ENCODE data around the gene DHRSX.
"Not testable (repeated sequence)": the region's sequence is repeated elsewhere in the genome, so short reads cannot be mapped to it uniquely, and the experiment has no call there.

DHRSX gene

DNA sequence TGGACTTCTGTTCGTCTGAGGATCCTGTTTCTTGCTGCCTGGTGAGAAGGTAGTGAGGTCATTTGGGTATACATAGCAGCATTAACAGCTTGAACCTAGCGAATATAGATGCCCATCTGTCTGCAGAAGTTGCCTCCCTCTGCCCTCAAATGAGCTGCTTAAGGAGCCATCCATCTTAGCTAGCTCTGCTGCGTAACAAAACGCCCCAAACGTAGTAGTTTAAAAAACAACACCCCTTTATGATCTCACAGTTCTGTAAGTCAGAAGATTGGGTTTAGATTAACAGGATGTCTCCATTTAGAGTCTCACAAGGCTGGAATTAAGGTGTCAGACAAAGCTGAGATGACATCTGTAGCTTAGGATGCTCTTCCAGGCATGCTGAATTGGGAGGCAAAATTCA, 185.3 kb downstream of the DHRSX start:
- no peak for DNase-seq (ENCODE audit: low spot score)

DNA sequence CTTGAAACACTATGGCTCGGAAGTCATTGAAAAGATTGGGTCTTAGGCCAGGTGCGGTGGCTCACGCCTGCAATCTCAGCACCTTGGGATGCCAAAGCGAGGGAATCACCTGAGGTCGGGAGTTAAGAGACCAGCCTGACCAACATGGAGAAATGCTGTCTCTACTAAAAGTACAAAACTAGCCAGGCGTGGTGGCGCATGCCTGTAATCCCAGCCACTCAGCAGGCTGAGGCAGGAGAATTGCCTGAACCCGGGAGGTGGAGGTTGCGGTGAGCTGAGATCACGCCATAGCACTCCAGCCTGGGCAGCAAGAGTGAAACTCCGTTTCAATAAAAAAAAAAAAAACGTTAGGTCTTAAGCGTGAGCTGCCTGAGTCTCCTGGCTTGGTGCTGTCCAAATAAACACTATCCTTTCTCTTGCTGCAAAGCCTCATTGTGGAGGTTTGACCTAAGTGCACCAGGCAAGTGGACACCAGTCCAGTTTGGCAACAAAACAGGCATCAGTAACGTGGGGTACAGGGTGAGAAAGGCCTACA, 185.9 kb downstream of the DHRSX start:
- DNase-seq (ENCODE audit: low spot score) = no peak

DNA sequence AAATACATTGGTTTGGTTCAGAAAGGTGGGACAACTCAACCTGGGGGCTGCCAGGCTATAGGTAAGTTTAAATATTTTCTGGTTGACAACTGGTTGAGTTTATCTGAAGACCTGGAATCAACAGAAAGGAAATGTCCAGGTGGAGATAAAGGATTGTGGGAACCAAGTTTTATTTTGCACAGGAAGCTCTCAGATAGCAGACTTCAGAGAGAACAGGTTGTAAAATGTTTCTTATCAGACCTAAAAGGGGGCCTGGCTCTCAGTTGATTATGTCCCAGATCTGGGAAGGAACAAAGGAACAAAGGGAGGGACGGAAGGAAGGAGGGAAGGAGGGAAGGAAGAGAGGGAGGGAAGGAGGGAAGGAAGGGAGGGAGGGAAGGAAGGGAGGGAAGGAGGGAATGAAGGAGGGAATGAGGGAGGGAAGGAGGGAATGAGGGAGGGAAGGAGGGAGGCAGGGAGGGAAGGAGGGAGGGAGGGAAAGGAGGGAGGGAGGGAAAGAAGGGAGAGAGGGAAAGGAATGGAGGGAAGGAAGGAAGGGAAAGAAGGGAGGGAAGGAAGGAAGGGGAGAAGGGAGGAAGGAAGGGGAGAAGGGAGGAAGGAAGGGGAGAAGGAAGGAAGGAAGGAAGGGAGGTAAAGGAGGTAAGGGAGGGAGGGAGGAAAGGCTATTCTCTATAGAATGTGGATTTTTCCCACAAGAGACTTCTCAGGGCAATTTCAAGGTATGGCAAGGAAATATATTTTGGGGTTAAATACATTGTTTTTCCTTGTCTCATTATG, 186.7 kb downstream of the DHRSX start:
- DNase-seq (ENCODE audit: low spot score) = no peak

- not testable (repeated sequence) for DNase-seq (ENCODE audit: low spot score)
Observed at GRCh38 chrX:2312061-2312591, 188.7 kb downstream of the DHRSX start.

DNA sequence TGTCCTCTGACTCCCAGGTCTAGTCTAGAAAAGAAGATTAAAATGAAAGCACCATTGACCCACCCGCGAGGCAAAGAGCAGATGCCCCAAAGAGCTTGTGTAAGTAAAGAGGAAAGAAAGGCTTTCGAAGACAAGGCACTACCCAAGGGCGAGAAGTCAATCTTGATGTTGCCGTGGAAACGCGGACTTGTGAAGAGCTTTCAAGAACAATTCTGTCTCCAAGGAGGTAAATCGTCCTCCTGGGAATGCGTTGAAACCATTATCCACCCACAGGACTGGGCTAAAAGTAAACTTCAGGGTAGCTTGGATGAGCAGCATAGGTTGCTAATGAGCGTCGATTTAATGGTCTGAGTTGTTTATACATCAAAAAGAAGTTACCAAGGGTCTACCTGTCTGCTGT, 189.3 kb downstream of the DHRSX start:
- DNase-seq (ENCODE audit: low spot score) = peak; percentile 85

DNA sequence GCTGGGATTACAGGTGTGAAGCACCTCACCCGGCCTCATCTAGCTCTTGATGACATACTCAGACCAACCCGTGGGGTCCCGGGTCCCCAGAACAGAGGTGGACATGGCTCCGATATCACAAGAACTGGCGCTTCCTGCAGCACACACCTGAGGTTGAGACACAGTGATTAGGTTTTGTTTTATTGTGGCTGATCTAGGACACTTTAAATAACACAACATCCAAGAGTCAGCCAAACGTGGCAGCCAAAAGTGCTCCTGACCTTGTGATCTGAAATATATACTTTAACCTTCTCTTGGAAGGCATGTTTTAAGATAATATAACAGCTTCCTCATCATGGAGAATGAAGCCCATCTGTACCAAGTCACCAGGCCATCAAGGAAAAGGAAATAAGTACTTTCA, 198.9 kb downstream of the DHRSX start:
- no peak for DNase-seq (ENCODE audit: low spot score)

DNA sequence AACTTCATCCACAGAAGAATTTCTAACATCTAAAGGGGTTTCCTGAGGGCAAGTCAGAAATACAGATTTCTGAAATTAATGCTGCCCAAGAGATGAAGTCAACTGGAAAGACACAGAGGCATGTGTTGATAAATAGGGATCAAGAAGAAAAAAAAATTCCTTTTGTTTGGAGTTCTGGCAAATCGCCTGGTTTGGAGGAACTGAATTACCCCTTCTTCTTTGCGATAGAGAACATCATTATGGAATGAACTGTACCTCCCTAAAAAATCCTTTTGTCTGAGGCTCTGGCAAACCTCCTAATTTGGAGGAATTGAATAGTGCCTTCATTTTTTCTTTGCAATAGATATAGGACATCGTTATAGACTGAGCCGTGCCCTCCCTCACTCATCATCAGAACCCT, 200.9 kb downstream of the DHRSX start:
- no peak for DNase-seq (ENCODE audit: low spot score)

DNA sequence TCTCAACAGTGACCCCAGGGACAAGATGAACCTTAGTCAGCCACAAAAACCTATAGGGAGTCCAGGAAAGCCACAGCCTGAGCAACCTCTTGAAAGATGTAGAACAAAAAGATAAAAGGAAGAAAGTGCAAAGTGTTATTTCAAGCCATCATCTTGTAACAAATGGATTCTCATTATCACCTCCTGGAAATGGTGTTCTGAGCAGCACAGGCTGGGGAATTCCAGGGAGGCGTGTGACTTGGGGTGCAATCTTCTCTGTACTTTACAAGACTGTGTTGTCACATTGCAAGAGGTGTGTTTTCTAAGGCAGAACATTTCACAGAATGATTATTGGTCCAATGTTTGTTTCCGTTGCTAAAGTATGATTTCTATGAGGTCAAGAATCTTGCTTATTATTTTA, 214.0 kb downstream of the DHRSX start:
- no peak for DNase-seq (ENCODE audit: low spot score)

DNA sequence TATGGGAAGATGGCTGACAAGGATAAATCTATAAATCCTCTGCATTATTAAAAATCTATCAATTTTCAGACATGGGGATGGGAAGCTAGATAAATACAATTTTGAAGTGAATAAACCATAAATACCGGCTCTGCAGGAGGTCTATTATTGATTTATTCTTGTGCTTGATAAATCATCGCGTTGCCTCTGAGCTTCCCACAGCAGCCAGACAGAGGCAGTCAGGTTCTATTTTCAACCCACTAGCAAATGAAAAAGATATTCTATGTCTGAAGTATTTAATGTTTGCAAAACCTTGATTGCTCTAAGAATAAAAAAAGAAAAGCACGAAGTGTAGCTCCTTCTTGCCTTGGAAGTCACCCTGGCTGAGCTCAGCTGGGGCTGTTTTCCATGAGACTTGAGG, 216.2 kb downstream of the DHRSX start:
- no peak for DNase-seq (ENCODE audit: low spot score)

GRCh38 chrX:2284133-2284532, 216.6 kb downstream of the DHRSX start:
- DNase-seq (ENCODE audit: low spot score) = no peak

DNA sequence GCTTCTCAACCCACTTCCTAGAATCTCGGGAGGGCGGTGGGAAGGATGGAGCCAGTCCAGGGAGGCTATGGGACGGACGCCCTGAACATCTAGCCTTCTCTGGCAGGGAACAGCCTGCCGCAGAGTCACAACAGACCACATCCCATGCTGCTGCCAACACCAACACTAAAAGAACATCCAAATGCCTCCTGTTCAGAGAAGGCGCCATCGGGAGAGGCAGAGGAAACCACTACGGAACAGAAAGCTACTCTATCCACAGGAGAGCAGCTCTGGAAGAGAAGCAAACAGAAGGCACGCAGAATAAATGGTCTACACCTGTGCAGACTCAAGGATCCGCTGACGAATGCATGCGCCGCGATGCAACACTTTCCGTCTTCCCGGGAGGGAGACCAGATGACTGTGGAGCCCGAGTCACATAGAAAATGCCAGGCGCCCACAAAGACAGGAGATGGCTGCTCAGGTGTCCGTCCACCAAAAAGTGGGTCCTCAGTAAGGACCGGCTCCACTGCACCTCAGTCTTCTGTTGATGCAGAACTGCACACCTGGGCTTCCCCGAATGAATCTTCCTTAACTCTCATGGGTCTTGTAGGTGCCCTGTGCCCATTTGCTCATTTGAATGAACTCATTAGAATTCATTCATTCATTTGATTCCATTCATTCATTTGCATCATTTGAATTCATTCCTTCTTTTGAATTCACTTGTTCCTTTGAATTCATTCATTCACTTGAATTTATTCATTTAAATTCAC, 217.5 kb downstream of the DHRSX start:
- no peak for DNase-seq (ENCODE audit: low spot score)

DNA sequence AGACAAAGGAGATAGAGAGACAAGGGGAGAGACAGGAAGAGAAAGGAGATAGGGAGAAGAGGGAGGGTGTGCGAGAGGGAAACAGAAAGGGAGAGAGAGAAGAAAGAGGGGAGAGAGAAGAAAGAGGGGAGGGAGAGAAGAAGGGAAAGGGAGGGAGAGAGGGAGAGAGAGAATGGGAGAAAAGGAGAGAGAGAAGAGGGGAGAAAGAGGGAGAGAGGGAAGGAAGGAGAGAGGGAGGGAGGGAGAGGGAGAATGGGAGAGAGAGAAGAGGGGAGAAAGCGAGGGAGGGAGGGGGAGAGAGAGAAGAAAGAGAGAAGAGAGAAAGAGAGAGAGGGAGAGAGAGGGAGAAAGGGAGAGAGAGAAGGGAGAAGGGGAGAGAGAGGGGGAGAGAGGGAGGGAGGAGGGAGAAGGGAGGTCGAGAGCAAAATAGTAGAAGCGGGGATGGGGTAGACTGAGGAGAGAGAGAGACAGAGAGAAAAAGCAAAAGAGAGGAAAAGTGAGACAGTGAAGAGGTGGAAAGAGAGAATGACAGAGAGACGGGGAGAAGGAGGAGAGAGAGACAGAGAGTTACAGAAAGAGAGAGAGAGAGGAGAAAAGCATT, 218.2 kb downstream of the DHRSX start:
- no peak for DNase-seq (ENCODE audit: low spot score)

DNA sequence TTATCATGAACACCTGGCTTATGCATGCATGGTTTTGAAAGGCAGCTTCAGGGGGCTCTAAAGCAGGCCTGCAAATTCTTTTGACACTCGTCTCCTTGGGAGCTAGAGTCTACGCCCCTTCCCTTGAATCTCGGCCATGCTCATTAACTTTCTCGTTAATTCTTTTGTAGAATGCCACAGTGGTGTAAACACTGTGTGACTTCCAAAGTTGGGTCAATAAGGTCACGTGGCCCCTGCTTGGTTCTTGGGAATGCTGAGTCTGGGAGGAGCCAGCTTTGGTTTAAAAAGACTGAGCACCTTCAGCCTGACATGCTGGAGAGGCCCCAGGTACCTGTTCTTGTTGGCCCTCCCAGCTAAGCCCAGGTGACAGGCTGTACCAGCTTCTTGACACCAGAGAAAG, 228.4 kb downstream of the DHRSX start:
- peak; percentile 78 for DNase-seq (ENCODE audit: low spot score)

GRCh38 chrX:2271595-2271994, 229.2 kb downstream of the DHRSX start:
- not testable (repeated sequence) for DNase-seq (ENCODE audit: low spot score)

DNA sequence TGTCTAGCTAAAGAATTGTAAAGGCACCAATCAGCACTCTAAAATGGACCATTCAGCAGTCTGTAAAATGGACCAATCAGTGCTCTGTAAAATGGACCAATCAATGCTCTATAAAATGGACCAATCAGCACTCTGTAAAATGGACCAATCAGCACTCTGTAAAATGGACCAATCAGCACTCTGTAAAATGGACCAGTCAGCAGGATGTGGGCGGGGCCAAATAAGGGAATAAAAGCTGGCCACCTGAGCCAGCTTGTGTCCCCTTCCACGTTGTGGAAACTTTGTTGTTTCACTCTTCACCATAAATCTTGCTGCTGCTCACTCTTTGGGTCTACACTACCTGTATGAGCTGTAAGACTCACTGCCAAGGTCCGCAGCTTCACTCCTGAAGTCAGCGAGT, 230.0 kb downstream of the DHRSX start:
- DNase-seq (ENCODE audit: low spot score) = not testable (repeated sequence)

GRCh38 chrX:2267890-2268289, 232.9 kb downstream of the DHRSX start:
- DNase-seq (ENCODE audit: low spot score) = no peak

GRCh38 chrX:2266445-2267349, 234.1 kb downstream of the DHRSX start:
- no peak for DNase-seq (ENCODE audit: low spot score)

GRCh38 chrX:2265658-2266444, 234.9 kb downstream of the DHRSX start:
- not testable (repeated sequence) for DNase-seq (ENCODE audit: low spot score)

DNA sequence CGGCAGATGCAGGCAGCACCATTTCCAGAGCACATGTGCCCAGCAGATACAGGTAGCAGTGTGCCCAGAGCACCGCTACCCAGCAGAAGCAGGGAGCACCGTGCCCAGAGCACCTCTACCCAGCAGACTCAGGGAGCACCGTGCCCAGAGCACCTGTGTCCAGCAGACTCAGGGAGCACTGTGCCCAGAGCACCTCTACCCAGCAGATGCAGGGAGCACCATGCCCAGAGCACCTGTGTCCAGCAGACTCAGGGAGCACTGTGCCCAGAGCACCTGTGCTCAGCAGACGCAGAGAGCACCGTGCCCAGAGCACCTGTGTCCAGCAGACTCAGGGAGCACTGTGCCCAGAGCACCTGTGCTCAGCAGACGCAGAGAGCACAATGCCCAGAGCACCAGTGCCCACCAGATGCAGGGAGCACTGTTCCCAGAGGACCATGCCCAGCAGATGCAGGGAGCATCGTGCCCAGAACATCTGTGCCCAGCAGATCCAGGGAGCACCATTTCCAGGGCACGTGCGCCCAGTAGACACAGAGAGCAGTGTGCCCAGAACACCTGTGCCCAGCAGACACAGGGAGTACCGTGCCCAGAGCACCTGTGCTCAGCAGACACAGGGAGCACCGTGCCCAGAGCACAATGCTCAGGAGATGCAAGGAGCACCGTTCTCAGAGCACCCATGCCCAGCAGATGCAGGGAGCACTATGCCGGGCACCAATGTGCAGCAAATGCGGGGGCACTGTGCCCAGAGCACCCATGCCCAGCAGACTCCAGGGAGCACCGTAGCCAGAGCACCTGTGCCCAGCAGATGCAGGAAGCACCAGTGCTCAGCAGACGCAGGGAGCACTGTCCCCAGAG, 236.4 kb downstream of the DHRSX start:
- DNase-seq (ENCODE audit: low spot score) = no peak

- no peak for DNase-seq (ENCODE audit: low spot score)
Observed at GRCh38 chrX:2263203-2263602, 237.6 kb downstream of the DHRSX start.

All from ecto neural progenitor cell (in vitro differentiated cells).